Jurkat, Clone E6-1 (cell line): ENCODE results near the gene AJAP1.

ENCODE experiments used
- DNase-seq: peaks from one replicate; pipeline ENCODE4 v3.0.0-alpha.2; 2011; ENCODE audit warnings: low read depth, low spot score
- H3K4me3 ChIP-seq: 2 replicates; pipeline ENCODE4 v1.5.1; 2011; ENCODE audit warnings: mild to moderate bottlenecking, low read length, control low read depth, moderate library complexity

AJAP1 gene

GRCh38 chr1:4673494-4673893, 19.1 kb downstream of the AJAP1 start:
- no peak for DNase-seq
- H3K4me3 ChIP-seq, result no peak overlapping the region

- H3K4me3 ChIP-seq, result no peak overlapping the region
- DNase-seq, result no peak
Observed at GRCh38 chr1:4674117-4674516, 19.7 kb downstream of the AJAP1 start.

GRCh38 chr1:4674676-4675075, 20.3 kb downstream of the AJAP1 start:
- no peak for DNase-seq
- no peak overlapping the region for H3K4me3 ChIP-seq

- H3K4me3 ChIP-seq, result no peak overlapping the region
- no peak for DNase-seq
Observed at GRCh38 chr1:4675454-4676186, 21.2 kb downstream of the AJAP1 start.

- no peak for DNase-seq
- H3K4me3 ChIP-seq, result no peak overlapping the region
Observed at GRCh38 chr1:4676253-4676652, 21.8 kb downstream of the AJAP1 start.

GRCh38 chr1:4677608-4678007, 23.2 kb downstream of the AJAP1 start:
- no peak for DNase-seq
- H3K4me3 ChIP-seq, result no peak overlapping the region

- no peak overlapping the region for H3K4me3 ChIP-seq
- DNase-seq, result no peak
Observed at GRCh38 chr1:4678066-4678717, 23.8 kb downstream of the AJAP1 start.

- no peak for DNase-seq
- H3K4me3 ChIP-seq, result no peak overlapping the region
Observed at GRCh38 chr1:4681026-4681425, 26.6 kb downstream of the AJAP1 start.

- no peak for DNase-seq
- no peak overlapping the region for H3K4me3 ChIP-seq
Observed at GRCh38 chr1:4682607-4683220, 28.3 kb downstream of the AJAP1 start.

GRCh38 chr1:4684136-4684535, 29.7 kb downstream of the AJAP1 start:
- H3K4me3 ChIP-seq, result no peak overlapping the region
- DNase-seq, result no peak

- no peak overlapping the region for H3K4me3 ChIP-seq
- no peak for DNase-seq
Observed at GRCh38 chr1:4684864-4685522, 30.6 kb downstream of the AJAP1 start.

- DNase-seq, result no peak
- no peak overlapping the region for H3K4me3 ChIP-seq
Observed at GRCh38 chr1:4685523-4685865, 31.1 kb downstream of the AJAP1 start.

GRCh38 chr1:4687943-4688342, 33.5 kb downstream of the AJAP1 start:
- H3K4me3 ChIP-seq, result no peak overlapping the region
- DNase-seq, result no peak

- H3K4me3 ChIP-seq, result no peak overlapping the region
Observed at GRCh38 chr1:4689271-4689935, 35.0 kb downstream of the AJAP1 start.

GRCh38 chr1:4689941-4690635, 35.7 kb downstream of the AJAP1 start:
- DNase-seq, result no peak
- H3K4me3 ChIP-seq, result no peak overlapping the region

More at GRCh38 chr1:4689271-4689935, 35.0 kb downstream of the AJAP1 start:
- DNase-seq, result no peak

GRCh38 chr1:4690951-4691675, 36.7 kb downstream of the AJAP1 start:
- H3K4me3 ChIP-seq, result no peak overlapping the region
- no peak for DNase-seq

GRCh38 chr1:4691766-4692405, 37.5 kb downstream of the AJAP1 start:
- DNase-seq, result no peak
- H3K4me3 ChIP-seq, result no peak overlapping the region

- DNase-seq, result no peak
- no peak overlapping the region for H3K4me3 ChIP-seq
Observed at GRCh38 chr1:4692437-4692836, 38.0 kb downstream of the AJAP1 start.
